A549 (cell line): ENCODE results near the gene SAMD4B.

Experiments used
- CBX8 ChIP-seq: fragments of 200-600 bp; sonication (generic); IDR thresholded peaks from 2 replicates; pipeline ENCODE4 v1.6.1; 2016
- CEBPB ChIP-seq, 2 experiments: fragments of >200 bp in 1 of 2; sonication (Bioruptor Twin) in 1 of 2; formaldehyde crosslinking in 1 of 2; IDR thresholded peaks; 2 replicates each; pipeline ENCODE4 v1.6.1; 2012 to 2016
- CTCF ChIP-seq: fragments of >200 bp; sonication (Bioruptor Twin); formaldehyde crosslinking; IDR thresholded peaks from 3 replicates; pipeline ENCODE4 v1.5.1; 2016
- EHMT2 ChIP-seq: fragments of 200-600 bp; sonication (generic); IDR thresholded peaks from 2 replicates; pipeline ENCODE4 v1.6.1; 2016; ENCODE audit warnings: antibody characterized with exemption, low read depth, mild to moderate bottlenecking, moderate library complexity
- EP300 ChIP-seq, 2 experiments: fragments of >200 bp; sonication (Bioruptor Twin); formaldehyde crosslinking; IDR thresholded peaks; 2 replicates in 1 of 2; 3 replicates in 1 of 2; pipeline ENCODE4 v1.6.1; 2016 to 2017
- JUN ChIP-seq, 2 experiments: fragments of >200 bp; sonication (Bioruptor Twin); formaldehyde crosslinking; IDR thresholded peaks; 2 replicates in 1 of 2; 3 replicates in 1 of 2; pipeline ENCODE4 v1.6.1; 2016 to 2017
- MAFK ChIP-seq: fragments of 450-650 bp; IDR thresholded peaks from 2 replicates; pipeline ENCODE4 v1.6.1; 2014; ENCODE audit not compliant: partially characterized antibody
- MAX ChIP-seq: IDR thresholded peaks from 2 replicates; pipeline ENCODE4 v1.6.1; 2012
- RAD21 ChIP-seq, 2 experiments: fragments of >200 bp in 1 of 2; sonication (Bioruptor Twin) in 1 of 2; formaldehyde crosslinking in 1 of 2; IDR thresholded peaks in 1 of 2; conservative IDR thresholded peaks in 1 of 2; 2 replicates in 1 of 2; 3 replicates in 1 of 2; pipeline ENCODE4 v1.6.1; 2012 to 2018; ENCODE audit warnings: inconsistent platforms in 1 of 2
- RFX5 ChIP-seq: fragments of 450-650 bp; IDR thresholded peaks from 2 replicates; pipeline ENCODE4 v1.7.1; 2014; ENCODE audit warnings: antibody characterized with exemption, mild to moderate bottlenecking, moderate library complexity
- TFCP2L1 ChIP-seq: fragments of 250-450 bp; sonication (Bioruptor Pico); IDR thresholded peaks from 2 replicates; pipeline ENCODE4 v1.5.0; 2021; ENCODE audit warnings: mild to moderate bottlenecking

- no peak for TF ChIP-seq CEBPB (IDR thresholded peaks at IDR 0.05)
- no peak for TF ChIP-seq CTCF
- no peak for TF ChIP-seq MAX
- TF ChIP-seq RAD21 (conservative IDR thresholded peaks at IDR 0.05 in 1 of 2, IDR thresholded peaks at IDR 0.05 in 1 of 2), result no peak
- no peak for TF ChIP-seq TFCP2L1 (CRISPR knock-in tag)
- TF ChIP-seq CBX8, result no peak
- TF ChIP-seq MAFK, result no peak
- TF ChIP-seq EP300 (IDR thresholded peaks at IDR 0.05), result no peak
- TF ChIP-seq RFX5, result no peak
- no peak for TF ChIP-seq EHMT2
- no peak for TF ChIP-seq JUN (IDR thresholded peaks at IDR 0.05)
These were observed 28.0 kb upstream of the SAMD4B start for GRCh38 chr19:39314016-39314728.
